HepG2 (cell line): ENCODE measurements around the gene SLC9A9. TPM values are rescaled to one million over a fixed set of nuclear protein-coding genes. Genes with fewer than 3 reads are reported as not detected.
A peak's percentile ranks its signal among the peaks of the same experiment; 100 is the strongest.

Experiments used
- ATAC-seq: fragments of 200-7000 bp; cut with Tn5 transposase; 3 replicates; pipeline ENCODE4 v1.9.1; 2020; ENCODE audit warnings: mild to moderate bottlenecking, moderate library complexity
- BruUV-seq: library from RNA; stranded (reverse); fragments of 400-500 nt; replicated peaks from 2 replicates; lab custom pipeline; 2021; lab: Mats Ljungman, UMichigan
- CTCF ChIA-PET: fragments of 300-600 bp; formaldehyde crosslinking; extraction: SDS; loops from one replicate; lab custom pipeline; 2021; ENCODE audit warnings: low total read pairs, inconsistent platforms, low intra/inter-chr PET ratio; lab: Yijun Ruan, JAX
- POLR2A ChIA-PET: fragments of 350-600 bp; sonication (Branson Sonifier 250); formaldehyde crosslinking; loops from one replicate; lab custom pipeline; 2020; ENCODE audit warnings: antibody characterized with exemption, inconsistent platforms; lab: Yijun Ruan, JAX
- DNase-seq: peaks from one replicate; pipeline ENCODE4 v3.0.0-alpha.2; 2015; ENCODE audit warnings: low spot score
- FAIRE-seq: peaks from 3 replicates; lab custom pipeline; 2011; peaks lifted over from hg19 to GRCh38; lab: Jason Lieb, UNC
- H2AFZ ChIP-seq: one replicate; pipeline ENCODE4 v1.6.1; 2011; ENCODE audit warnings: low read length, inconsistent platforms
- H3K27ac ChIP-seq: fragments of 300-600 bp; 3 replicates; pipeline ENCODE4 v1.8.0; 2011; ENCODE audit warnings: mixed run types, mild to moderate bottlenecking, mixed read lengths, low read length, inconsistent platforms; ENCODE audit not compliant: insufficient read depth; ENCODE audit errors: extremely low read length
- H3K27me3 ChIP-seq, 2 experiments: fragments of 200-600 bp in 1 of 2; 2 replicates in 1 of 2; 3 replicates in 1 of 2; pipeline versions ENCODE4 v1.6.0 to v1.8.0; 2011; ENCODE audit warnings: low read length in 2 of 2, mild to moderate bottlenecking in 2 of 2, moderate library complexity in 2 of 2, inconsistent platforms in 1 of 2; ENCODE audit not compliant: insufficient read depth in 2 of 2, control insufficient read depth in 1 of 2
- H3K36me3 ChIP-seq, 2 experiments: fragments of 200-600 bp in 1 of 2; replicated peaks in 1 of 2; 2 replicates in 1 of 2; 3 replicates in 1 of 2; pipeline versions ENCODE4 v1.5.1 to v1.8.0; 2011; ENCODE audit warnings: low read length in 2 of 2, inconsistent platforms in 1 of 2; ENCODE audit not compliant: insufficient read depth in 2 of 2, control insufficient read depth in 1 of 2
- H3K4me1 ChIP-seq: 2 replicates; pipeline ENCODE4 v1.5.1; 2012; ENCODE audit warnings: low read length, inconsistent platforms; ENCODE audit not compliant: insufficient read depth
- H3K4me2 ChIP-seq: 2 replicates; pipeline ENCODE4 v1.6.0; 2011; ENCODE audit warnings: low read depth, low read length, inconsistent platforms
- H3K4me3 ChIP-seq, 3 experiments: fragments of 200-600 bp in 1 of 3; sonication (generic), shearing (Covaris generic) in 1 of 3; replicated peaks in 1 of 3; 2 replicates each; pipeline ENCODE4 v1.5.1; 2011 to 2016; ENCODE audit warnings: low read length in 3 of 3, inconsistent platforms in 2 of 3, low read depth in 2 of 3, mild to moderate bottlenecking in 2 of 3, control low read depth in 1 of 3, mixed read lengths in 1 of 3; ENCODE audit not compliant: insufficient read depth in 1 of 3
- H3K79me2 ChIP-seq: one replicate; pipeline ENCODE4 v1.6.1; 2011; ENCODE audit warnings: low read length, inconsistent platforms; ENCODE audit not compliant: insufficient read depth
- H3K9ac ChIP-seq: 2 replicates; pipeline ENCODE4 v1.6.0; 2011; ENCODE audit warnings: mild to moderate bottlenecking, low read depth, low read length, inconsistent platforms; ENCODE audit not compliant: insufficient read depth
- H3K9me3 ChIP-seq: 2 replicates; pipeline ENCODE4 v1.5.1; 2012; ENCODE audit warnings: mild to moderate bottlenecking, low read length
- H4K20me1 ChIP-seq: 2 replicates; pipeline ENCODE4 v1.6.0; 2011; ENCODE audit warnings: inconsistent platforms, mild to moderate bottlenecking, low read length, moderate library complexity; ENCODE audit not compliant: insufficient read depth
- ATAD3A ChIP-seq: sonication (generic); formaldehyde crosslinking; IDR thresholded peaks from 2 replicates; pipeline ENCODE4 v1.4.0; 2020; ENCODE audit warnings: missing genetic modification reagents
- BRF2 ChIP-seq: sonication (generic); formaldehyde crosslinking; IDR thresholded peaks from 2 replicates; pipeline ENCODE4 v1.8.1; 2022; ENCODE audit warnings: mild to moderate bottlenecking, missing genetic modification reagents
- FOXP4 ChIP-seq: sonication (generic); formaldehyde crosslinking; IDR thresholded peaks from 2 replicates; pipeline ENCODE4 v1.4.0; 2020; ENCODE audit warnings: missing genetic modification reagents
- JARID2 ChIP-seq: sonication (generic); formaldehyde crosslinking; IDR thresholded peaks from 2 replicates; pipeline ENCODE4 v1.8.1; 2023; ENCODE audit warnings: missing genetic modification reagents, inconsistent platforms; ENCODE audit not compliant: insufficient replicate concordance
- KAT8 ChIP-seq: IDR thresholded peaks from 2 replicates; pipeline ENCODE4 v1.6.1; 2016; ENCODE audit warnings: missing genetic modification reagents, missing compliant biosample characterization
- NCOA5 ChIP-seq: sonication (generic); formaldehyde crosslinking; IDR thresholded peaks from 2 replicates; pipeline ENCODE4 v1.4.0; 2020; ENCODE audit warnings: missing genetic modification reagents
- RAD51 ChIP-seq: fragments of 450-650 bp; IDR thresholded peaks from 2 replicates; pipeline ENCODE4 v1.6.1; 2016; ENCODE audit warnings: borderline replicate concordance
- TIGD3 ChIP-seq: sonication (generic); formaldehyde crosslinking; IDR thresholded peaks from 2 replicates; pipeline ENCODE4 v1.5.1; 2020; ENCODE audit warnings: mild to moderate bottlenecking, missing genetic modification reagents, borderline replicate concordance
- TOPORS ChIP-seq: sonication (generic); formaldehyde crosslinking; IDR thresholded peaks from 2 replicates; pipeline ENCODE4 v1.8.0; 2023; ENCODE audit warnings: mild to moderate bottlenecking, missing genetic modification reagents
- WIZ ChIP-seq: sonication (generic); formaldehyde crosslinking; IDR thresholded peaks from 2 replicates; pipeline ENCODE4 v1.5.1; 2020; ENCODE audit warnings: mild to moderate bottlenecking, missing genetic modification reagents
- ZNF44 ChIP-seq: sonication (generic); formaldehyde crosslinking; IDR thresholded peaks from 2 replicates; pipeline ENCODE4 v1.5.1; 2020; ENCODE audit warnings: mild to moderate bottlenecking, missing genetic modification reagents
- WGBS: methylation state at CpG from one replicate; pipeline ENCODE4 v1.1.6; 2017; ENCODE audit warnings: low lambda C conversion rate; 5-methylcytosine and 5-hydroxymethylcytosine counted together
- in situ Hi-C: cut with HindIII; loops from 2 replicates; pipeline ENCODE4 v1.10.0; 2017; ENCODE audit warnings: low pct_unique_long_range_greater_than_20kb; ENCODE audit not compliant: extremely low pct_ligation_motif_present
- intact Hi-C: fragments of 100-400 bp; cut with micrococcal nuclease; formaldehyde crosslinking; loops from one replicate; pipeline ENCODE4 v1.10.0; 2022; ENCODE audit not compliant: unreplicated experiment
- polyA plus RNA-seq, 8 experiments: library from polyadenylated mRNA; depleted of rRNA in 3 of 8; stranded (reverse) in 7 of 8; unstranded in 1 of 8; fragments of >200 nt; fragmentation: Illumina TruSeq in 4 of 8; extraction: Trizol in 4 of 8; gene quantifications; 2 replicates each; pipeline versions ENCODE4 v1.2.1 to v1.2.3, GENCODE V29; 2011 to 2016; ENCODE audit warnings: low read depth in 4 of 8, missing spikeins in 1 of 8, mixed read lengths in 1 of 8; ENCODE audit not compliant: insufficient read depth in 1 of 8
- total RNA-seq, 5 experiments: library from RNA; depleted of rRNA; stranded (reverse); fragments of >200 nt; fragmentation: Illumina TruSeq; extraction: Trizol; gene quantifications; 2 replicates each; pipeline ENCODE4 v1.2.3, GENCODE V29; 2016; ENCODE audit warnings: low read depth in 1 of 5
- TF ChIP-seq, protein P1 (sequence below): sonication (generic); formaldehyde crosslinking; IDR thresholded peaks from 2 replicates; pipeline ENCODE4 v1.4.0; 2020; ENCODE audit warnings: missing genetic modification reagents
- TF ChIP-seq, protein P2 (sequence below): sonication (generic); formaldehyde crosslinking; IDR thresholded peaks from 2 replicates; pipeline ENCODE4 v1.4.0; 2020; ENCODE audit warnings: missing genetic modification reagents, borderline replicate concordance

Gene SLC9A9
- total and polyA plus RNA-seq, 2 of the 13 experiments (the other 11 are each of a cell fraction or from before 2014, with no cell fraction given): not detected

DNA sequence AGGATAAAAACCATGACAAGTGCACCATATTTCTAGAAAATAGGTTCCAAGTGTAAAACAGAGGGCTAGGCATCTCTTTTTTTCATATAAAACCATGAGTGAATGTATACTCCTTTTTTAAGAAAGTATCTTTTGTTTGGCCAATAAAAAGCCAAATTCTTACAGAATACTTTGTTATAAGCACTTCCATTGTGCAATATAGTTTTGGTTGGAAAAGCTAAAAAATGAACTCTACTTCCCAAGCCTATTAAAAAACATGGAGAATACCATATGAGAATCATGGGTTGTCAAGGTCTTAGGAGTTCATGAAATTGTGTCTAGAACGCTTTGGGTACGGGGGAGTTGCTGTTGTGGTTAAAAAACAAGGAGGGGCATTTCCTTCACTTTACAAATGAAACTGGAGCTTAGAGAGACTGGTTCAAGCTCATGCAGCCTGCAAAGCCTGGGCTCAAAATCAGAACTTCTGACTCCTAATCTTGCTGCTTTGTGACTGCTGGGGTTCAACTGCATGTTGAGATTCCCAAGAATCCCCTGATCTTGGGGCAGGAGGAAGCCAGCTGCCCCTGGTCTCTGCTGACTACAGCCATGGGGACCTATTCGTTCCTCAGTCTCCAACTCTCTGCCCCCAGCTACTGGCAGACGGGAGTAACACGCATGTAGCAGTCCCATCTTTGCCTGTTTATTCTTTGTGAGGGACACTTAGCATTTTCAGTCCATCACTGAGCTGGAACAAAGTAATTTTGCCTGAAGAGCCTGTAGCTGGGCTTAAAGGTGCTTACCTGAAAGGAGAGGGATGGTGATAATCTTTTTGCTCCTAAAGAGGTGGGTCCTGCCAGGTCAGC, 499.6 kb downstream of the SLC9A9 start:
- peaks cover 0 to 1% of the 10 kb centered on the region in 2 experiments; a peak in 1 of 5 replicates for H3K27me3 ChIP-seq
- no peaks in the 10 kb centered on the region for H3K79me2 ChIP-seq
- ChIA-PET CTCF (no interaction called here), POLR2A (no interaction called here)
- H3K9me3 ChIP-seq: no peaks in the 10 kb centered on the region
- H3K4me1 ChIP-seq: no peaks in the 10 kb centered on the region
- H4K20me1 ChIP-seq: no peaks in the 10 kb centered on the region
- intact Hi-C loops: no loop called here
- H2AFZ ChIP-seq: no peak overlapping the region
- DNase-seq (no peak), ATAC-seq (peak; percentile 59), FAIRE-seq (no peak)
- H3K36me3 ChIP-seq: no peaks in the 10 kb centered on the region
- H3K9ac ChIP-seq: no peak overlapping the region
- in situ Hi-C loops: no loop called here
- no peak overlapping the region for H3K4me3 ChIP-seq
- 2% methylated on average over 5 of the region's 5 CpGs for WGBS
- H3K27ac ChIP-seq: no peak overlapping the region
- no peak overlapping the region for H3K4me2 ChIP-seq
- BruUV-seq: no TSS peak
- TF ChIP-seq, protein P1, sequence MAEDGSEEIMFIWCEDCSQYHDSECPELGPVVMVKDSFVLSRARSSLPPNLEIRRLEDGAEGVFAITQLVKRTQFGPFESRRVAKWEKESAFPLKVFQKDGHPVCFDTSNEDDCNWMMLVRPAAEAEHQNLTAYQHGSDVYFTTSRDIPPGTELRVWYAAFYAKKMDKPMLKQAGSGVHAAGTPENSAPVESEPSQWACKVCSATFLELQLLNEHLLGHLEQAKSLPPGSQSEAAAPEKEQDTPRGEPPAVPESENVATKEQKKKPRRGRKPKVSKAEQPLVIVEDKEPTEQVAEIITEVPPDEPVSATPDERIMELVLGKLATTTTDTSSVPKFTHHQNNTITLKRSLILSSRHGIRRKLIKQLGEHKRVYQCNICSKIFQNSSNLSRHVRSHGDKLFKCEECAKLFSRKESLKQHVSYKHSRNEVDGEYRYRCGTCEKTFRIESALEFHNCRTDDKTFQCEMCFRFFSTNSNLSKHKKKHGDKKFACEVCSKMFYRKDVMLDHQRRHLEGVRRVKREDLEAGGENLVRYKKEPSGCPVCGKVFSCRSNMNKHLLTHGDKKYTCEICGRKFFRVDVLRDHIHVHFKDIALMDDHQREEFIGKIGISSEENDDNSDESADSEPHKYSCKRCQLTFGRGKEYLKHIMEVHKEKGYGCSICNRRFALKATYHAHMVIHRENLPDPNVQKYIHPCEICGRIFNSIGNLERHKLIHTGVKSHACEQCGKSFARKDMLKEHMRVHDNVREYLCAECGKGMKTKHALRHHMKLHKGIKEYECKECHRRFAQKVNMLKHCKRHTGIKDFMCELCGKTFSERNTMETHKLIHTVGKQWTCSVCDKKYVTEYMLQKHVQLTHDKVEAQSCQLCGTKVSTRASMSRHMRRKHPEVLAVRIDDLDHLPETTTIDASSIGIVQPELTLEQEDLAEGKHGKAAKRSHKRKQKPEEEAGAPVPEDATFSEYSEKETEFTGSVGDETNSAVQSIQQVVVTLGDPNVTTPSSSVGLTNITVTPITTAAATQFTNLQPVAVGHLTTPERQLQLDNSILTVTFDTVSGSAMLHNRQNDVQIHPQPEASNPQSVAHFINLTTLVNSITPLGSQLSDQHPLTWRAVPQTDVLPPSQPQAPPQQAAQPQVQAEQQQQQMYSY (CRISPR knock-in tag): no peak
- TF ChIP-seq RAD51 (no peak), JARID2 (CRISPR knock-in tag) (no peak), ZNF44 (CRISPR knock-in tag) (no peak), TOPORS (CRISPR knock-in tag) (no peak), TIGD3 (CRISPR knock-in tag) (no peak), WIZ (CRISPR knock-in tag) (no peak), BRF2 (CRISPR knock-in tag) (no peak), KAT8 (CRISPR knock-in tag) (no peak), NCOA5 (CRISPR knock-in tag) (no peak), FOXP4 (CRISPR knock-in tag) (no peak), ATAD3A (CRISPR knock-in tag) (no peak)
- TF ChIP-seq, protein P2, sequence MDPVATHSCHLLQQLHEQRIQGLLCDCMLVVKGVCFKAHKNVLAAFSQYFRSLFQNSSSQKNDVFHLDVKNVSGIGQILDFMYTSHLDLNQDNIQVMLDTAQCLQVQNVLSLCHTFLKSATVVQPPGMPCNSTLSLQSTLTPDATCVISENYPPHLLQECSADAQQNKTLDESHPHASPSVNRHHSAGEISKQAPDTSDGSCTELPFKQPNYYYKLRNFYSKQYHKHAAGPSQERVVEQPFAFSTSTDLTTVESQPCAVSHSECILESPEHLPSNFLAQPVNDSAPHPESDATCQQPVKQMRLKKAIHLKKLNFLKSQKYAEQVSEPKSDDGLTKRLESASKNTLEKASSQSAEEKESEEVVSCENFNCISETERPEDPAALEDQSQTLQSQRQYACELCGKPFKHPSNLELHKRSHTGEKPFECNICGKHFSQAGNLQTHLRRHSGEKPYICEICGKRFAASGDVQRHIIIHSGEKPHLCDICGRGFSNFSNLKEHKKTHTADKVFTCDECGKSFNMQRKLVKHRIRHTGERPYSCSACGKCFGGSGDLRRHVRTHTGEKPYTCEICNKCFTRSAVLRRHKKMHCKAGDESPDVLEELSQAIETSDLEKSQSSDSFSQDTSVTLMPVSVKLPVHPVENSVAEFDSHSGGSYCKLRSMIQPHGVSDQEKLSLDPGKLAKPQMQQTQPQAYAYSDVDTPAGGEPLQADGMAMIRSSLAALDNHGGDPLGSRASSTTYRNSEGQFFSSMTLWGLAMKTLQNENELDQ (CRISPR knock-in tag): no peak
